Activated T-helper 17 cell treated with anti-CD3 and anti-CD28 coated beads, Interleukin-2, amount 50 U/mL, for 72 hours (primary cell): Measurements from ENCODE around the gene STXBP3. TPM values are rescaled to one million over a fixed set of nuclear protein-coding genes. Genes with fewer than 3 reads are reported as not detected.
A peak's percentile ranks its signal among the peaks of the same experiment; 100 is the strongest.

Source experiments
- ATAC-seq: fragments of 150-1000 bp; cut with Tn5 transposase; replicated peaks from 2 replicates; pipeline ENCODE4 v1.10.0; 2021; ENCODE audit warnings: mild to moderate bottlenecking, moderate library complexity
- H3K27ac Mint-ChIP-seq: one replicate; pipeline ENCODE4 v1.8.0; 2022; ENCODE audit warnings: mixed read lengths
- H3K27me3 Mint-ChIP-seq: one replicate; pipeline ENCODE4 v1.8.0; 2022; ENCODE audit warnings: mixed read lengths
- H3K36me3 Mint-ChIP-seq: one replicate; pipeline ENCODE4 v1.8.0; 2022; ENCODE audit warnings: low read depth, mild to moderate bottlenecking, mixed read lengths
- H3K4me1 Mint-ChIP-seq: one replicate; pipeline ENCODE4 v1.8.0; 2022; ENCODE audit warnings: mixed read lengths
- H3K4me3 Mint-ChIP-seq: one replicate; pipeline ENCODE4 v1.8.0; 2022; ENCODE audit warnings: mild to moderate bottlenecking, mixed read lengths
- H3K9me3 Mint-ChIP-seq: one replicate; pipeline ENCODE4 v1.8.0; 2022; ENCODE audit warnings: mixed read lengths
- total RNA-seq, 2 donors: library from RNA; stranded (reverse); gene quantifications; one replicate each; pipeline ENCODE4 v1.2.3, GENCODE V29; 2022

Gene STXBP3
- total RNA-seq, 2 donors from 2014 or later: 41.0 to 52.3 TPM

DNA sequence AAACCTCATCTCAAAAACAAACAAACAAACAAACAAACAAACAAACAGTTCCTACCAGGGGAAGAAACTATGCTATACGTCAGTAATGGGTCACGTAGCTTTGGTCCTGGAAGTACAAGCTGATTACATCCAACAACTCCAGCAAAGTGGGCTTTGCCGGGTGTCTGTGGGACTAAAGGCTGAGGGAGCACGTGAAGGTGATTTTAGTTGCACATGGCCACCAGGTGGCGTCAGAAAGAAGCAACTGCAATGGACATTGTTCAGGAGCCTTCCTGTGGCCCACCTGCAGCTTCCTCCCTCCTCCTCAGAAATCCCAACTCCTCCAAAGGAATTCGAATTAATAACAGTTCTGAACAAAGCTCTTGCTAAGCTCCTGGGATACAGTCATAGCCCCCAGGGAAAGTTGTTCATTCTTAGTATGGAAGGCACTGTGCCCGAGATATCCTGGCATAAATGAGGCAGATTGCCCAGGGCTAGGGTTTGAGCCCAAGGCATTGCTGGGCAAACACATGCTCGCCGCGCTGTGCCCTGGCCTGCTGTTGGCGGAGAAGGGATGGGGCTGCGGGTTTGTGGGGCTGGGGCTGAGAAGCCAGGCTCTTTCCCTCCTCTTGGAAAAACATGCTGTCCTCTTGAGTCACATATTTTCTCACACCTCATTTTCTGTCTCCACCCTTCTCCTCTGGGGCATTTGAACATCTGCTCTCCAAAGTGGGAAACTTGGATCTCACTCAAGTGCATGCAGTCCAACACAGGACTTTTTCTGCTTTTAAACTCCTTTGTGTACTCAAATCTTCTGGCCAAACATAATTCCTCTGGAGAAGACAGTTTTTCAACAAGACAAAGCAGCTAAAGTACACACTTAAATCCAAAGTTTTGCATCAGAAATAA lies 81.8 kb downstream of the STXBP3 start:
- H3K27me3 Mint-ChIP-seq: no peaks in the 10 kb centered on the region
- ATAC-seq: peak; percentile 65
- H3K4me3 Mint-ChIP-seq: no peak overlapping the region
- no peaks in the 10 kb centered on the region for H3K4me1 Mint-ChIP-seq
- H3K36me3 Mint-ChIP-seq: no peaks in the 10 kb centered on the region
- no peaks in the 10 kb centered on the region for H3K9me3 Mint-ChIP-seq
- H3K27ac Mint-ChIP-seq: no peak overlapping the region

DNA sequence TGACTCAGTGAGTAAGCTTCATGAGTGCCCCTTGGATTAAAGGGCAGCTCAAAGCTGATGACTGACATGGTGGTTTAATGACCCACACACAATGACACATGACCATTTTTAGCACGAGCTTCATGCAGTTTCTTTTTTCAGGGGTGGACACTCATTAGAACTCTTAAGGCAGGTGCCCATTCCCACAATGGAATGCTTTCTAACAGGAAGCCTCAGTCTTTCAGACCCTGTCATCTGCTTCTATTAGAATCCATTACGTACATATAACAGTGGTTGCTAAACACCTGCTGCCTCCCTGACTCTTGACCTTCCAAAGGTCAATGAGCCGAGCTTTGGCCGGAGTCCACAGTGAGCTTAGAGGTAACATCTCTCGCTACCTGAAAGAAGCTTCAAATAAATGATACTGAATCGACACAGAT lies 83.0 kb downstream of the STXBP3 start:
- no peak overlapping the region for H3K4me3 Mint-ChIP-seq
- no peak for ATAC-seq
- no peaks in the 10 kb centered on the region for H3K4me1 Mint-ChIP-seq
- no peak overlapping the region for H3K27ac Mint-ChIP-seq
- H3K9me3 Mint-ChIP-seq: no peaks in the 10 kb centered on the region
- H3K27me3 Mint-ChIP-seq: no peaks in the 10 kb centered on the region
- no peaks in the 10 kb centered on the region for H3K36me3 Mint-ChIP-seq

DNA sequence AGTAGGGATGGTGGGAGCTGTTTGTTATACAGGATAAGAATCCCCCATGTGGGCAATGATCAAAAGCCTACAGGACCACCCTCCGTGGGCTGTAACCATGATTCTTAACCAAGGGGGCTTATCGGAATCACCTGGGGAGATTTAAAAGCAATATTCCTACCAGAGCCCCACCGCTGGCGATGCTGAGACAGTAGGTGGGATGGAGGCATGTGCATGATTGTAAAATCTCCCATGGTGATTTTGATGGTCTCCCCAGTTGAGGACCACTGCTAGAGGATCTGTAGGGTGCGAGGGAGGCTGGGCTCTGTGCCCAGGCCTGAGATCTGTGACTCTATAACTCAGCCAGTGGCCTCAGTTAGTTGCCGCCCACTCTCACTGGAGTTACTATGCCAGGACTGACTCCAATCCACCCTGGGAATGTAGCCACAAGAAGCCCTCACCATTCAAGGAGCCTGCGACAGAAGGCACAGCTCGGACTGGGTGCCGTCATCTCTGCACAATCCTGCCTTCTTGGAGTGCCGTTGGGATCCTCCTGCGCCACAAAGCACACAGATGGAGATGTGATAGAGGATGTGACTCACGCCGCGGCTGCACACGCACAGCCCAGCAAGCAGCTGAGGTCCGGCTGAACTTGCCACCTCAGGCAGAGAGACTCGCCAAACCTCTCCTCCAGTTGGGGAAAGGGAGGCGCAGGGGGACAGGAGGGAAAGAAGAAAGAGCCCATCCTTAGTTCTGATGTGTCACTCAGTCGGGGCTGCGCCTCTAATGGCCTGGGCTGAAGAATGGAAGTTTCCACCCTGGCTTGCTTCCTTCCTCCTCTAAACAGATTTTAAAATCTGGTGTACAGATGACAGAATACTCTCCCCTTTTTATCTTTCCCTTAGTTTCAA lies 83.9 kb downstream of the STXBP3 start:
- no peak overlapping the region for H3K27ac Mint-ChIP-seq
- ATAC-seq: peak; percentile 28
- H3K4me3 Mint-ChIP-seq: no peak overlapping the region
- H3K4me1 Mint-ChIP-seq: no peaks in the 10 kb centered on the region
- H3K9me3 Mint-ChIP-seq: no peaks in the 10 kb centered on the region
- no peaks in the 10 kb centered on the region for H3K36me3 Mint-ChIP-seq
- H3K27me3 Mint-ChIP-seq: no peaks in the 10 kb centered on the region

DNA sequence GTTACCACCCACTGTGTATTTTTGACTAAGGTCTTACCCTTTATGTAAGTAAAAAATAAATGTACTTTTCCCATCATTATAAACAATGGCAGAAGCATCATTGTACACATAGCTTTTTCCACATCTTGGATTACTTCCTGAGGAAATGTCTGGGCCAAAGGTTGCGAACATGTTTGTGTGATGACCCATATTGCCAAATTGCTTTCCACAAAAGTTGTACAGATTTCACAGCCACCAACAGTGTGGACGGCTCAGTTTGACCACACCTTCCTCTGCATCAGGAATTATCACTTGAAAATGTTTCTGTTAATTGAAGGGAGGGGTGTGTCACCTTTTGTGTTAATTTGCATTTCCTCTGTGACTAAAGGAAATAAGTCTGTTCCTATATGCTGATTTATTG lies 84.8 kb downstream of the STXBP3 start:
- H3K9me3 Mint-ChIP-seq: no peaks in the 10 kb centered on the region
- H3K4me3 Mint-ChIP-seq: no peak overlapping the region
- H3K36me3 Mint-ChIP-seq: no peaks in the 10 kb centered on the region
- no peaks in the 10 kb centered on the region for H3K4me1 Mint-ChIP-seq
- no peak overlapping the region for H3K27ac Mint-ChIP-seq
- no peaks in the 10 kb centered on the region for H3K27me3 Mint-ChIP-seq
- ATAC-seq: no peak

DNA sequence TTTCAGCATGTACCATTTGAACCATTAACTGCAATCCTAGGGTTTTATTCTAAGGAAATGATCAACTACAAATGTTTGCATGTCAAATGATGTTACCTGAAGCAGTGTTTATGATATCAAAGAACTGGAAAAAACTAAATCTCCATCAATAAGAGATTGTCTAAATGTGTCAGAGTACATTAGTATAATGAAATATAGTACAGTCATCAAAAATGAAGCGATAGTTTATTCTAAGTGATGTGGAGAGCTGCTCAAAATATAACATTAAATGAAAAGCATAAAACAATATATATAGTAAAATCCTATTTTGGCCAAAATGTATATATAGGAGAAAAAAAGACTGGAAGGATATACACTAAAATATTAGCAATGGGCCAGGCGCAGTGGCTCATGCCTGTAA lies 86.5 kb downstream of the STXBP3 start:
- Mint-ChIP-seq H3K9me3 (no peaks in the 10 kb centered on the region), H3K4me1 (no peaks in the 10 kb centered on the region), H3K4me3 (no peak overlapping the region), H3K27me3 (no peaks in the 10 kb centered on the region), H3K36me3 (no peaks in the 10 kb centered on the region), H3K27ac (no peak overlapping the region)
- ATAC-seq: no peak

DNA sequence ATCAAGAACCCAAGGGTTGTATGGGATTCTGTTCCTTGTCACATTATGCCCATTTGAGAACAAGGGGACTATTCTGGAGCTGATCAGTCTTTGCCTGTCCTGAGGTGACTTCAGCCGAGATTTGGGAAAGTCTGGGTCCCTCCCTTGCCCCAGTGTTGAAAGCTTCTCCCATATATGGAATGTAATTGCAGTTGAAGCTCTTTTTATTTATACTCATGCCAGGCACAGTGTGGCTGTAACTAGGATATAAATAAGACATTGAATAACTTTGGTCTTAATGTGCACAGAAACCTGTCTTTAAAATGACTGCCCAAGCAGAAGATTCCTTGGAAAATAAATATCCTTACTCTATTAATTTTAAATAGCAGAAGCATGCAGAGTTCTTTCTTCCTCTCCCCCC lies 95.2 kb downstream of the STXBP3 start:
- Mint-ChIP-seq H3K36me3 (no peaks in the 10 kb centered on the region), H3K4me1 (no peaks in the 10 kb centered on the region), H3K4me3 (no peak overlapping the region), H3K9me3 (no peaks in the 10 kb centered on the region), H3K27ac (no peak overlapping the region), H3K27me3 (no peaks in the 10 kb centered on the region)
- no peak for ATAC-seq

DNA sequence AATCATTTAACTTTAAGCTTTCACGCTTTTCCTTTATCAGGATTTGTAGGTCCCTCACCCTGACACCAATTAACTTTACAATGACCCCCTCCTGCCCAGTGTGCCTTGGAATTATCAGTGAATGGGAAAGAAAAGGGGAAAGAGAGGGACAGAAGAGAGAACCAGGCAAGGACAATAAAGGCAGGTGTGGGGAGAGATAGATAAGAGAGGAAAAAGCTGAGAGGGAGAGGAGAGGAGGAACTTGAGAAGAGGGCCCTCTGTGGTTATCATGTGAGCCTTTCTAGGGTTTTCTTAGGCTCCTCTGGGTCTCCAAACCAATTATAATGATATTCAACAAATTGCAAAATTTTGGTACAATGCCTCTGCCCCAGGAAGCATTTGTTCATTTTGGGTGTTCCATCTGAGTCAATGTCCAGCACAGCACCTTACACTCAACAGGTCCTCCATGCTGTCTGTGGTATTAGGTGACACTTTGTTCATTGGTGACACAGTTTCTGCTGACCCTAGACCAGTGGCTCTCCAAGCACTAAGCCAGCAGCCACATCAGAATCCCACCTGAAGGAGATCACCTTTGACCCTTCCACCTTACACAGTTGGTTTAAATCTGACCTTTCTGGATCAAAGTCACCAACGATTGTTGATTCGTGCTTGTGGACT lies 96.2 kb downstream of the STXBP3 start:
- Mint-ChIP-seq H3K27ac (no peak overlapping the region), H3K36me3 (no peaks in the 10 kb centered on the region), H3K9me3 (no peaks in the 10 kb centered on the region), H3K4me3 (no peak overlapping the region), H3K4me1 (no peaks in the 10 kb centered on the region), H3K27me3 (no peaks in the 10 kb centered on the region)
- ATAC-seq: no peak

DNA sequence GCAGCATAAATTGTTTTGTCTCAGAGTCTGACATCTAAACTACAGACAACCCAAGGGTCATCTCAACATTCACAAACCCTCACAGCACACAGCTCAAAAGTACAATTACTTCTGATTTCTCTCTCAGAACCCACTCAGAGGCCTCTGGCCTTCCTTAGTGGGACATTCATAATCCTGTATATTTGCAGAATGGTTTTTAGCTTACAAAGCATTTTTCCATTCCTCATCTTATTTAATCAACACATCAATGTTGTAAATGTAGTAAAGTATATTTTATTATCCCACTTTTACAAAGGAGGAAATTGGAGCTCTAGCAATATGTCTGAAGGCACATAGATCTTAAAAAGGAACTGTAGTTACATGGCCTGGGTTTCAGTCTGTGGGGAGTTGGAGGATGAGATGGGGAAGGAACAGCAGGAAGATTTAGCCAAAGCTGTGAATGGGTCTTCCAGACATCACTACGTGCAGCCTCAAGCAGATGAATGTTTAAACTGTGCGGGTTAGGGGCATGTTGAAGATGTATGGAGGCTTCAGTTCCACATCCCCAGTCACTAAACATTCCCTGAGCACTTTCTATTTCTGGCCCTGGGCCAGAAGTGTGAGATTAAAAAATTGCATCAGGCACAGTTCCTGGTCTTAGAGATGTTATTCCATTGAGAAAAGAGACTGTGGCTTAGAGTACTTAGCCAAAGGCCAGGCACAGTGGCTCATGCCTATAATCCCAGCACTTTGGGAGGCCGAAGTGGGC lies 97.1 kb downstream of the STXBP3 start:
- Mint-ChIP-seq H3K9me3 (no peaks in the 10 kb centered on the region), H3K27ac (no peak overlapping the region), H3K4me3 (no peak overlapping the region), H3K27me3 (no peaks in the 10 kb centered on the region), H3K36me3 (no peaks in the 10 kb centered on the region), H3K4me1 (no peaks in the 10 kb centered on the region)
- no peak for ATAC-seq

DNA sequence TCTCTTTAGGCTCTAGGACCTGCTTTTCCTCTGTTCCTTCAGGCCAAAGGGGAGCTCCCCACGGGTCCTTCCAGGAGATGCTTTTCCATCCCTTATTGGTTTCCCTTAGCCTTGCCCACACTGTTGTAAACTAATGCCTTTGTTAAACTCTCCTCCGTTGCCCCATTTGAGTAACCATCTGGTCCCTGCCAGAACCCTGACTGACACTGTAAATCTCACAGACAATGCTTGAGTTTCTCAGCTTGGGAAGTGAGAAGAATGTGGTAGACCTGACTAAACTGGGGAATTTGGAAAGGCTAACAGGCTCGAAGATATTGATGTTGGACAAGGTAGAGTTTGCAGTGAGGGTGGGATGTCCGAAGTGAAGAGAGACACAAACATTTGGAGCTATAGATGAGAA lies 99.0 kb downstream of the STXBP3 start:
- H3K4me3 Mint-ChIP-seq: no peak overlapping the region
- no peak for ATAC-seq
- no peak overlapping the region for H3K27ac Mint-ChIP-seq
- no peaks in the 10 kb centered on the region for H3K36me3 Mint-ChIP-seq
- no peaks in the 10 kb centered on the region for H3K9me3 Mint-ChIP-seq
- H3K4me1 Mint-ChIP-seq: no peaks in the 10 kb centered on the region
- no peaks in the 10 kb centered on the region for H3K27me3 Mint-ChIP-seq

DNA sequence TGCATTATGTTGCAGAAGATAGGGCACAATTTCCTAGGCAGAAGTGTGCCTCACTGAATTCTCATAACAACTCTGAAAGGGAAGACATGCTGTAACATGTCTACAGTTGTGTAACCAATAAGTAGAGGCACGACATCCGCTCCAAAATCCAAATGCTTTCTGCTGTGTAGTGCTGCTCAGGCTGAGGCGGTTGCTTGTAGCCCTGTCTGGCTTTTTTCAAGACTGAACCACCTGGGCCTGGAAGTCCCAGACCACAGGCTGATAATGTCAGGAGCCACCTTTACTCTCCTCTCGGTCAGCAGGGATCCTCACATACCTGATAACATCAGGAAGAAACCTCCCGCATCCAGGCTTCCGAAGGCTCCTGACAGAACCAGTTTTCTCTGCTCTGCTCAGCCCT lies 99.5 kb downstream of the STXBP3 start:
- no peaks in the 10 kb centered on the region for H3K36me3 Mint-ChIP-seq
- ATAC-seq: no peak
- H3K9me3 Mint-ChIP-seq: no peaks in the 10 kb centered on the region
- no peak overlapping the region for H3K27ac Mint-ChIP-seq
- H3K4me3 Mint-ChIP-seq: no peak overlapping the region
- H3K4me1 Mint-ChIP-seq: no peaks in the 10 kb centered on the region
- H3K27me3 Mint-ChIP-seq: no peaks in the 10 kb centered on the region

DNA sequence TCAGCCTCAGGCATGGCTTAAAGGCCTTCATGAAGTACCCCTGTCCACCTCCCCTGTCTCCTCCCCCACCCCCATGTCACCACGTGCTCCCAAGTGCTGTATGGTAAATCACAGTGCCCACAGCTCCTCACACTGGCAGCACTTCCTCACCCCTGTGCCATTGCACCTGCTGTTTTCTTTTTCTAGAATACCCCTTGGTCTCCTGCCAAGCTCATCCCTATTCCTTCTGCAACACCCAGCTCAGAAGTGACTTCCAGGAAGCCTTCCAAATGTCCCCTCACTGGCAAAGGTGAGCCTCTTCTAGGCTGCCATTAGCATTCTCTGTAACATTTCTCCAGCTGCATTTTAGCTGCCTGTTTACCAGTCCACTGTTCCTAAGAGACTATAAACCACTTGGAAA lies 101.0 kb downstream of the STXBP3 start:
- Mint-ChIP-seq H3K4me1 (no peaks in the 10 kb centered on the region), H3K27me3 (no peaks in the 10 kb centered on the region), H3K27ac (no peak overlapping the region), H3K4me3 (no peak overlapping the region), H3K9me3 (no peaks in the 10 kb centered on the region), H3K36me3 (no peaks in the 10 kb centered on the region)
- ATAC-seq: no peak

DNA sequence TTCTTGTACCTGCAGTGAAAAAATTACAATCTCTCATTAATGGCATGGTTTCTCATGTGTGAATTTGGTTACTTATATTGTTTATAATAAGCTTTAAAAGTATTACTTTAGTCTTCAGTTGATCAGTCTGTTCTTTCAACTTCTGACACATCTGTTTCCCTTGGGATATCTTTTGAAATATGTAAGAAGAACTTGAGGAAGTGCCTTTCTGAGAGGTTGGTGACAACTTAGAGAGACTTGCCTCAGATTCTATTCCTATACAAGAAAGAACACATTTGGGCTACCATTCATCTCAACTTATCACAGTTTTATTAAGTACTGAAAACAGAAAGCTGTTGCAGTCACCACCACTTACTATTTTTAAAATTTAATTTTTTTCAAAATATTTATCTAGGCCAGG lies 102.3 kb downstream of the STXBP3 start:
- Mint-ChIP-seq H3K36me3 (no peaks in the 10 kb centered on the region), H3K27ac (no peak overlapping the region), H3K4me1 (no peaks in the 10 kb centered on the region), H3K4me3 (no peak overlapping the region), H3K9me3 (no peaks in the 10 kb centered on the region), H3K27me3 (no peaks in the 10 kb centered on the region)
- ATAC-seq: no peak

DNA sequence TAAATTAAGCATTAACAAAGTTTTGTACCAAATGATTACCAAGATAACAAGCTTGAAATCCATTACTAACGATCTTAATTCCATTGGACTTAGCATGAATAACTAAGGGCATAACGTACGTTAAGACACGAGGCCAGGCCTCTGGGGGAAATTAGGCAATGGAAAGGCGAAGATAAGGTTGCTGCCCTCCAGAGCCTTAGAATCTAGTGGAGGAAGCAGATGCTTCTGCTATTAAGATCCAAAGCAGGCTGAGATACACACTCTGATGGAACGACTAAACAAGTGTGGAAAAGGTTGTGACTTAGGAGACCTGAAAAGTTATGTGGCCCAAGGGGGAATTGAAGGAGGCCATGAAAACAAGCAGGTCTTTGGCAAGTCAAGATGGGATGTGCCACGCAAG lies 104.5 kb downstream of the STXBP3 start:
- no peak for ATAC-seq
- Mint-ChIP-seq H3K4me1 (no peaks in the 10 kb centered on the region), H3K4me3 (no peak overlapping the region), H3K9me3 (no peaks in the 10 kb centered on the region), H3K27ac (no peak overlapping the region), H3K27me3 (no peaks in the 10 kb centered on the region), H3K36me3 (no peaks in the 10 kb centered on the region)

DNA sequence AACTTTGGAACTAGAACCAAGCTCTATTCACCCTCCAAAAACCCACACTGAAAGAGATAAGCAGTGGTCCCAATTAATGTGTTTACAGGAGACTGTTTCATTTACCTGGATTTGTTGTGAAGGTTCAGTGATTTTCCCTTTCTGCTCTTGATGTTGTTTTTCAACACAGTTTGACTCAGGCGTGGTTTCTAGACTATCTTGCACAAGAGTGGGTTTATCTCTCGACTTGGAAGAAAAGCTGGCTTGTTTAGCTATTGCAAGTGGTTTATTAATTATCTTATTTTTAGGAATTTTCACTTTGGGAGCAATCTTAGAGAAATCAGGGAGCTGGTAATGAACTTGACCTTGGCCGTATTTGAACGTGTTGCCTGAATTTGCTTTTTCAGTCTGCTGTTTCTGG lies 105.1 kb downstream of the STXBP3 start:
- H3K36me3 Mint-ChIP-seq: no peaks in the 10 kb centered on the region
- H3K9me3 Mint-ChIP-seq: no peaks in the 10 kb centered on the region
- no peaks in the 10 kb centered on the region for H3K4me1 Mint-ChIP-seq
- no peak for ATAC-seq
- H3K27me3 Mint-ChIP-seq: peaks cover 2% of the 10 kb centered on the region
- H3K27ac Mint-ChIP-seq: no peak overlapping the region
- no peak overlapping the region for H3K4me3 Mint-ChIP-seq
